PC-3 (cell line): Measurements from ENCODE around the gene BRPF1.

Experiments used
- EZH2 ChIP-seq: fragments of 300-600 bp; sonication (generic); IDR thresholded peaks from one replicate; pipeline ENCODE4 v1.6.1; 2017; ENCODE audit warnings: antibody characterized with exemption, mild to moderate bottlenecking, low read length; ENCODE audit not compliant: unreplicated experiment
- TF ChIP-seq, protein P1 (sequence below): fragments of 300-600 bp; sonication (generic); conservative IDR thresholded peaks from 2 replicates; pipeline ENCODE4 v1.5.1; 2017; ENCODE audit warnings: antibody characterized with exemption, low read depth, mild to moderate bottlenecking, low read length

- TF ChIP-seq EZH2, result no peak
- TF ChIP-seq, protein P1, sequence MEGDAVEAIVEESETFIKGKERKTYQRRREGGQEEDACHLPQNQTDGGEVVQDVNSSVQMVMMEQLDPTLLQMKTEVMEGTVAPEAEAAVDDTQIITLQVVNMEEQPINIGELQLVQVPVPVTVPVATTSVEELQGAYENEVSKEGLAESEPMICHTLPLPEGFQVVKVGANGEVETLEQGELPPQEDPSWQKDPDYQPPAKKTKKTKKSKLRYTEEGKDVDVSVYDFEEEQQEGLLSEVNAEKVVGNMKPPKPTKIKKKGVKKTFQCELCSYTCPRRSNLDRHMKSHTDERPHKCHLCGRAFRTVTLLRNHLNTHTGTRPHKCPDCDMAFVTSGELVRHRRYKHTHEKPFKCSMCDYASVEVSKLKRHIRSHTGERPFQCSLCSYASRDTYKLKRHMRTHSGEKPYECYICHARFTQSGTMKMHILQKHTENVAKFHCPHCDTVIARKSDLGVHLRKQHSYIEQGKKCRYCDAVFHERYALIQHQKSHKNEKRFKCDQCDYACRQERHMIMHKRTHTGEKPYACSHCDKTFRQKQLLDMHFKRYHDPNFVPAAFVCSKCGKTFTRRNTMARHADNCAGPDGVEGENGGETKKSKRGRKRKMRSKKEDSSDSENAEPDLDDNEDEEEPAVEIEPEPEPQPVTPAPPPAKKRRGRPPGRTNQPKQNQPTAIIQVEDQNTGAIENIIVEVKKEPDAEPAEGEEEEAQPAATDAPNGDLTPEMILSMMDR, result no peak
These were observed 14.0 kb downstream of the BRPF1 start for GRCh38 chr3:9745521-9745920.
